ENCODE results near the gene NKX2-2. TPM values are rescaled to one million over a fixed set of nuclear protein-coding genes. Genes with fewer than 3 reads are reported as not detected.

Gene NKX2-2
- total RNA-seq, 1 donor from 2014 or later: not detected

DNA sequence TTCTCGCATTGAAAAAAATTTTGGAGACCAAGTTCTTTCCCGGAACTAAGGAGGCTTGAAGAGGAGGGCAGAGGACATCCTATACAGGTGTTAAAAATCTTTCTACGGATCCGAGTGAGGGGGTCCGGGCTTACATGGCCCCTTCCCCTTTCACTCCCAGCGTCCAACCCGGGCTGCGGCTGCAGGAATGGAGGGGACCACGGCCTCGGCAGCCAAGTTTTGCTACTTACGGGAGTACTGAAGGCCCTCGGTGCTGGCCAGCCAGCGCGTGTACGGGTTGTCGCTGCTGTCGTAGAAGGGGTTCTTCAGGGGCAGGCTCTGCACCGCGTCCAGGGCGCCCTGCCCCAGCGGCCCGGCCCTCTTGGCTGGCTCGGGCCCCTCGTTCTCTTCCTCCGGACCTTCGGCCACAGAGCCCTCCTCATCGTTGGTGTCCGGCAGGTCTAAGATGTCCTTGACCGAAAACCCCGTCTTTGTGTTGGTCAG lies 642 bp downstream of the NKX2-2 start:
- TF ChIP-seq EZH2 (IDR thresholded peaks at IDR 0.05; ENCODE audit: insufficient read depth, low read length): peak; percentile 60
- TF ChIP-seq, protein P1, sequence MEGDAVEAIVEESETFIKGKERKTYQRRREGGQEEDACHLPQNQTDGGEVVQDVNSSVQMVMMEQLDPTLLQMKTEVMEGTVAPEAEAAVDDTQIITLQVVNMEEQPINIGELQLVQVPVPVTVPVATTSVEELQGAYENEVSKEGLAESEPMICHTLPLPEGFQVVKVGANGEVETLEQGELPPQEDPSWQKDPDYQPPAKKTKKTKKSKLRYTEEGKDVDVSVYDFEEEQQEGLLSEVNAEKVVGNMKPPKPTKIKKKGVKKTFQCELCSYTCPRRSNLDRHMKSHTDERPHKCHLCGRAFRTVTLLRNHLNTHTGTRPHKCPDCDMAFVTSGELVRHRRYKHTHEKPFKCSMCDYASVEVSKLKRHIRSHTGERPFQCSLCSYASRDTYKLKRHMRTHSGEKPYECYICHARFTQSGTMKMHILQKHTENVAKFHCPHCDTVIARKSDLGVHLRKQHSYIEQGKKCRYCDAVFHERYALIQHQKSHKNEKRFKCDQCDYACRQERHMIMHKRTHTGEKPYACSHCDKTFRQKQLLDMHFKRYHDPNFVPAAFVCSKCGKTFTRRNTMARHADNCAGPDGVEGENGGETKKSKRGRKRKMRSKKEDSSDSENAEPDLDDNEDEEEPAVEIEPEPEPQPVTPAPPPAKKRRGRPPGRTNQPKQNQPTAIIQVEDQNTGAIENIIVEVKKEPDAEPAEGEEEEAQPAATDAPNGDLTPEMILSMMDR (IDR thresholded peaks at IDR 0.05; ENCODE audit: insufficient read depth, low read depth, low read length): no peak
- FAIRE-seq: no peak
- Histone ChIP-seq H3K4me3 (ENCODE audit: insufficient read depth, low read depth, low read length) (peak overlapping the region; percentile 10), H3K27me3 (ENCODE audit: insufficient read depth, low read length) (peaks cover 85% of the 10 kb centered on the region), H3K4me2 (ENCODE audit: low read length) (peak overlapping the region; percentile 64), H3K9ac (ENCODE audit: low read length) (no peak overlapping the region), H3K9me3 (ENCODE audit: insufficient read depth, low read depth, low read length) (no peaks in the 10 kb centered on the region), H4K20me1 (ENCODE audit: insufficient read depth, low read length) (no peaks in the 10 kb centered on the region), H3K27ac (ENCODE audit: low read depth, low read length) (no peak overlapping the region), H3K79me2 (ENCODE audit: insufficient read depth, low read length) (no peaks in the 10 kb centered on the region), H2AFZ (ENCODE audit: low read depth, low read length) (no peak overlapping the region), H3K36me3 (ENCODE audit: insufficient read depth, low read length) (no peaks in the 10 kb centered on the region), H3K4me1 (ENCODE audit: insufficient read depth, low read length) (peaks cover 6% of the 10 kb centered on the region)
- H3K9me3 Mint-ChIP-seq (ENCODE audit: unreplicated experiment): peaks cover 24% of the 10 kb centered on the region
- no peak overlapping the region for H3K4me3 Mint-ChIP-seq (ENCODE audit: unreplicated experiment)
- H3K4me1 Mint-ChIP-seq (ENCODE audit: low read depth, unreplicated experiment): no peaks in the 10 kb centered on the region
- DNase-seq (ENCODE audit: low read depth): no peak
- no peaks in the 10 kb centered on the region for H3K36me3 Mint-ChIP-seq (ENCODE audit: low read depth, unreplicated experiment)
- H3K27ac Mint-ChIP-seq (ENCODE audit: unreplicated experiment): peak overlapping the region; percentile 66
- peaks cover 66% of the 10 kb centered on the region for H3K27me3 Mint-ChIP-seq (ENCODE audit: low read depth, unreplicated experiment)

GRCh38 chr20:21512634-21513180 lies 1.2 kb downstream of the NKX2-2 start:
- FAIRE-seq: no peak

More at GRCh38 chr20:21512634-21513180, 1.2 kb downstream of the NKX2-2 start:
- H3K27me3 Mint-ChIP-seq (ENCODE audit: low read depth, unreplicated experiment): peaks cover 66% of the 10 kb centered on the region
- Histone ChIP-seq H3K79me2 (ENCODE audit: insufficient read depth, low read length) (no peaks in the 10 kb centered on the region), H3K36me3 (ENCODE audit: insufficient read depth, low read length) (no peaks in the 10 kb centered on the region), H3K9me3 (ENCODE audit: insufficient read depth, low read depth, low read length) (no peaks in the 10 kb centered on the region), H3K27me3 (ENCODE audit: insufficient read depth, low read length) (peaks cover 85% of the 10 kb centered on the region), H3K4me1 (ENCODE audit: insufficient read depth, low read length) (peaks cover 6% of the 10 kb centered on the region), H3K9ac (ENCODE audit: low read length) (no peak overlapping the region), H3K27ac (ENCODE audit: low read depth, low read length) (no peak overlapping the region), H3K4me3 (ENCODE audit: insufficient read depth, low read depth, low read length) (peak overlapping the region; percentile 10), H3K4me2 (ENCODE audit: low read length) (peak overlapping the region; percentile 64), H4K20me1 (ENCODE audit: insufficient read depth, low read length) (no peaks in the 10 kb centered on the region), H2AFZ (ENCODE audit: low read depth, low read length) (no peak overlapping the region)
- peak; percentile 2 for TF ChIP-seq EZH2 (IDR thresholded peaks at IDR 0.05; ENCODE audit: insufficient read depth, low read length)
- TF ChIP-seq, protein P1 (IDR thresholded peaks at IDR 0.05; ENCODE audit: insufficient read depth, low read depth, low read length): no peak
- no peaks in the 10 kb centered on the region for H3K36me3 Mint-ChIP-seq (ENCODE audit: low read depth, unreplicated experiment)
- no peaks in the 10 kb centered on the region for H3K4me1 Mint-ChIP-seq (ENCODE audit: low read depth, unreplicated experiment)
- no peak overlapping the region for H3K4me3 Mint-ChIP-seq (ENCODE audit: unreplicated experiment)
- no peak overlapping the region for H3K27ac Mint-ChIP-seq (ENCODE audit: unreplicated experiment)
- H3K9me3 Mint-ChIP-seq (ENCODE audit: unreplicated experiment): peaks cover 21% of the 10 kb centered on the region
- no peak for DNase-seq (ENCODE audit: low read depth)

All from astrocyte (in vitro differentiated cells and primary cell).